Osteoblast (primary cell): Measurements from ENCODE around the gene TGFBR2. TPM values are rescaled to one million over a fixed set of nuclear protein-coding genes. Genes with fewer than 3 reads are reported as not detected.

Experiments
- DNase-seq: peaks from one replicate; pipeline ENCODE4 v3.0.0; 2011; ENCODE audit warnings: low spot score, mixed read lengths; ENCODE audit not compliant: insufficient read length; ENCODE audit errors: missing footprints
- H2AFZ ChIP-seq: 2 replicates; pipeline ENCODE4 v1.6.0; 2011; ENCODE audit warnings: mild to moderate bottlenecking, low read length
- H3K27ac ChIP-seq: 2 replicates; pipeline ENCODE4 v1.5.1; 2011; ENCODE audit warnings: mild to moderate bottlenecking, low read depth, low read length, moderate library complexity
- H3K27me3 ChIP-seq: 2 replicates; pipeline ENCODE4 v1.6.0; 2012; ENCODE audit warnings: mild to moderate bottlenecking, control low read depth, inconsistent platforms, low read length, moderate library complexity; ENCODE audit not compliant: insufficient read depth
- H3K36me3 ChIP-seq: 2 replicates; pipeline ENCODE4 v1.5.1; 2011; ENCODE audit warnings: mild to moderate bottlenecking, low read length, control low read depth, moderate library complexity; ENCODE audit not compliant: insufficient read depth
- H3K4me1 ChIP-seq: 2 replicates; pipeline ENCODE4 v1.5.1; 2011; ENCODE audit warnings: mild to moderate bottlenecking, low read length, control low read depth, moderate library complexity; ENCODE audit not compliant: insufficient read depth
- H3K4me2 ChIP-seq: 2 replicates; pipeline ENCODE4 v1.6.0; 2011; ENCODE audit warnings: mild to moderate bottlenecking, low read length; ENCODE audit not compliant: insufficient read depth
- H3K4me3 ChIP-seq: fragments of 200-600 bp; sonication (generic); 3 replicates; pipeline ENCODE4 v1.5.1; 2012; ENCODE audit warnings: mild to moderate bottlenecking, low read length, inconsistent platforms; ENCODE audit not compliant: insufficient read depth
- H3K79me2 ChIP-seq: 2 replicates; pipeline ENCODE4 v1.6.0; 2012; ENCODE audit warnings: mild to moderate bottlenecking, low read length, control low read depth, inconsistent platforms; ENCODE audit not compliant: insufficient read depth
- H3K9me3 ChIP-seq: 2 replicates; pipeline ENCODE4 v1.5.1; 2011; ENCODE audit warnings: low read depth, low read length, control low read depth
- H4K20me1 ChIP-seq: 2 replicates; pipeline ENCODE4 v1.6.0; 2012; ENCODE audit warnings: mild to moderate bottlenecking, low read length, control low read depth; ENCODE audit not compliant: insufficient read depth
- CTCF ChIP-seq: IDR thresholded peaks from 2 replicates; pipeline ENCODE4 v1.5.1; 2011; ENCODE audit warnings: mild to moderate bottlenecking, low read depth, low read length, moderate library complexity; ENCODE audit errors: extremely low read depth
- total RNA-seq: library from RNA; depleted of rRNA; stranded (reverse); fragments of >200 nt; gene quantifications from 2 replicates; pipeline ENCODE4 v1.2.3, GENCODE V29; 2012

Gene TGFBR2
- total RNA-seq, 1 donor: 118 TPM

GRCh38 chr3:30724863-30725262 is 118.5 kb downstream of the TGFBR2 start:
- no peaks in the 10 kb centered on the region for H4K20me1 ChIP-seq
- no peak overlapping the region for H2AFZ ChIP-seq
- H3K4me1 ChIP-seq: peaks cover 5% of the 10 kb centered on the region
- H3K36me3 ChIP-seq: no peaks in the 10 kb centered on the region
- DNase-seq: no peak
- no peaks in the 10 kb centered on the region for H3K9me3 ChIP-seq
- no peaks in the 10 kb centered on the region for H3K79me2 ChIP-seq
- H3K4me2 ChIP-seq: no peak overlapping the region
- no peak for TF ChIP-seq CTCF
- H3K27ac ChIP-seq: no peak overlapping the region
- H3K4me3 ChIP-seq: no peak overlapping the region
- no peaks in the 10 kb centered on the region for H3K27me3 ChIP-seq

- H3K4me1 ChIP-seq: no peaks in the 10 kb centered on the region
- H3K4me2 ChIP-seq: no peak overlapping the region
- H3K79me2 ChIP-seq: no peaks in the 10 kb centered on the region
- H3K36me3 ChIP-seq: no peaks in the 10 kb centered on the region
- H3K27ac ChIP-seq: no peak overlapping the region
- TF ChIP-seq CTCF: no peak
- H3K9me3 ChIP-seq: no peaks in the 10 kb centered on the region
- H4K20me1 ChIP-seq: no peaks in the 10 kb centered on the region
- H2AFZ ChIP-seq: no peak overlapping the region
- DNase-seq: no peak
- H3K27me3 ChIP-seq: no peaks in the 10 kb centered on the region
- H3K4me3 ChIP-seq: no peak overlapping the region
Observed at GRCh38 chr3:30728143-30728542, 121.7 kb downstream of the TGFBR2 start.

- H3K79me2 ChIP-seq: no peaks in the 10 kb centered on the region
- no peak overlapping the region for H3K27ac ChIP-seq
- H3K4me3 ChIP-seq: no peak overlapping the region
- no peaks in the 10 kb centered on the region for H3K4me1 ChIP-seq
- H3K27me3 ChIP-seq: no peaks in the 10 kb centered on the region
- no peak for DNase-seq
- H3K36me3 ChIP-seq: no peaks in the 10 kb centered on the region
- H3K4me2 ChIP-seq: no peak overlapping the region
- H4K20me1 ChIP-seq: no peaks in the 10 kb centered on the region
- H3K9me3 ChIP-seq: no peaks in the 10 kb centered on the region
- TF ChIP-seq CTCF: no peak
- no peak overlapping the region for H2AFZ ChIP-seq
Observed at GRCh38 chr3:30729512-30729911, 123.1 kb downstream of the TGFBR2 start.

GRCh38 chr3:30729936-30730335 is 123.5 kb downstream of the TGFBR2 start:
- Histone ChIP-seq H4K20me1 (no peaks in the 10 kb centered on the region), H3K27me3 (no peaks in the 10 kb centered on the region), H3K36me3 (no peaks in the 10 kb centered on the region), H3K4me3 (no peak overlapping the region), H3K27ac (no peak overlapping the region), H3K79me2 (no peaks in the 10 kb centered on the region), H3K4me2 (no peak overlapping the region), H3K9me3 (no peaks in the 10 kb centered on the region), H3K4me1 (no peaks in the 10 kb centered on the region), H2AFZ (no peak overlapping the region)
- DNase-seq: no peak
- TF ChIP-seq CTCF: no peak
